Measurements from ENCODE around the gene NT5DC4.
A peak's percentile ranks its signal among the peaks of the same experiment; 100 is the strongest.

Gene NT5DC4

GRCh38 chr2:112756207-112756606, 35.4 kb downstream of the NT5DC4 start:
- no peak for DNase-seq

GRCh38 chr2:112757265-112757664, 36.4 kb downstream of the NT5DC4 start:
- DNase-seq, result no peak

GRCh38 chr2:112758711-112759110, 37.9 kb downstream of the NT5DC4 start:
- no peak for DNase-seq

- no peak for DNase-seq
Observed at GRCh38 chr2:112760149-112760548, 39.3 kb downstream of the NT5DC4 start.

GRCh38 chr2:112762276-112762675, 41.5 kb downstream of the NT5DC4 start:
- no peak for DNase-seq

- peak; percentile 94 for DNase-seq
Observed at GRCh38 chr2:112764071-112765044, 43.5 kb downstream of the NT5DC4 start, which contains the start of gene CKAP2L. CKAP2L (minus strand) TSS chr2:112764609; CDS start chr2:112764598, 11 bp downstream.

GRCh38 chr2:112765251-112765650, 44.4 kb downstream of the NT5DC4 start:
- no peak for DNase-seq

- no peak for DNase-seq
Observed at GRCh38 chr2:112767693-112768330, 47.0 kb downstream of the NT5DC4 start.

- DNase-seq, result no peak
Observed at GRCh38 chr2:112768432-112768831, 47.6 kb downstream of the NT5DC4 start.

GRCh38 chr2:112772322-112772721, 51.5 kb downstream of the NT5DC4 start:
- no peak for DNase-seq

GRCh38 chr2:112772911-112773475, 52.2 kb downstream of the NT5DC4 start:
- DNase-seq, result no peak

- no peak for DNase-seq
Observed at GRCh38 chr2:112773556-112773955, 52.7 kb downstream of the NT5DC4 start.

GRCh38 chr2:112774536-112775285, 53.9 kb downstream of the NT5DC4 start:
- DNase-seq, result no peak

GRCh38 chr2:112776113-112776512, 55.3 kb downstream of the NT5DC4 start:
- no peak for DNase-seq

GRCh38 chr2:112777036-112777435, 56.2 kb downstream of the NT5DC4 start:
- no peak for DNase-seq

- DNase-seq, result no peak
Observed at GRCh38 chr2:112779598-112779997, 58.8 kb downstream of the NT5DC4 start.

- DNase-seq, result no peak
Observed at GRCh38 chr2:112782234-112782799, 61.5 kb downstream of the NT5DC4 start.

- no peak for DNase-seq
Observed at GRCh38 chr2:112783187-112783714, 62.4 kb downstream of the NT5DC4 start.

GRCh38 chr2:112784199-112785189, 63.7 kb downstream of the NT5DC4 start, which contains the start of gene IL1A:
IL1A (minus strand) TSS chr2:112784493; CDS start chr2:112783770, 723 bp downstream.
- DNase-seq, result no peak

GRCh38 chr2:112787294-112787693, 66.5 kb downstream of the NT5DC4 start:
- no peak for DNase-seq

All from retina (tissue), 1 donor.